HG02623 (cell line): Measurements from ENCODE around the gene FBXO33.

Experiments used
- ATAC-seq: cut with Tn5 transposase; IDR thresholded peaks from one replicate; pipeline ENCODE4 v1.9.1; 2021; ENCODE audit warnings: moderate library complexity; ENCODE audit not compliant: unreplicated experiment

FBXO33 gene, protein sequence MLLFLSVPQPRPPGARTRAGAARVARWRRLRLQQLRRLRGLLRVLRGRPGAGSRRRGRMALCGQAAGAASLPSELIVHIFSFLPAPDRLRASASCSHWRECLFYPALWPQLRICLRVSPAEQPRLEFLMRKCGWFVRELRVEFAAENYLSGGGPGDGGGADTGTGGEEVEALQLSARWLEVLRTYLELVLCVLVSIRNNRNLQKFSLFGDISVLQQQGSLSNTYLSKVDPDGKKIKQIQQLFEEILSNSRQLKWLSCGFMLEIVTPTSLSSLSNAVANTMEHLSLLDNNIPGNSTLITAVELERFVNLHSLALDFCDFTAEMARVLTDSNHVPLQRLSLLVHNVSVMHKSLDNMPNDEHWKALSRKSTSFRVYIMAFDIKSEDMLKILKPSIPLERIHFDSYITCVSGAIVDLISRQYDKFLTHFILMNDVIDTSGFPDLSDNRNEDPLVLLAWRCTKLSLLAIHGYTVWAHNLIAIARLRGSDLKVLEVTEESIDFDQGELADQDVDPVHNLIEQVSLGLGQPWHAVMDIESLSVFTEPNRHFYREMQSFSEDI

DNA sequence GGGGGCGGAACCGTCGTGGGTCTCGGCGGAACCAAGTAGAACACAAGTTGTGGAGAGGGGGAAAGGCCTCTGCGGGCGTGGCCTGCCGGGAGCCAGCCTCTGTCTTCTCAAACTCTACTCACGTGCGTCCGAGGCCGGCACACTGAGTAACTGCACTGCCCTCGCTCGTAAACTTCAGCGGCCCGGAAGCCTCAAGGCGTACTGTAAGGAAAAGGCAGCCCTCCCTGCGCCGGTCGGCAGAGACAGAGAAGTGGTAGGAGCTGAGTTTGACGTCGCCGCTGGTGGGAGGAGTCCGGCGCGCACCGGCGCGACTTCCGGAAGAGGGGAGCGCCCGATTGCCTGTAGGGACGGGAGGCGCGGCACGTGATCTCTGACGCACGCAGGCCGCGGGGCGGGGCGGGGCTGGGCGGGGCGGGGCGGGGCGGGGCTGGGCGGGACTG is at the start of gene FBXO33:
Gene FBXO33, minus strand, starts transcription at position 255 of the 440 bp plus-strand sequence. CDS start 271 bp downstream, outside the sequence.
- peak; percentile 77 for ATAC-seq

DNA sequence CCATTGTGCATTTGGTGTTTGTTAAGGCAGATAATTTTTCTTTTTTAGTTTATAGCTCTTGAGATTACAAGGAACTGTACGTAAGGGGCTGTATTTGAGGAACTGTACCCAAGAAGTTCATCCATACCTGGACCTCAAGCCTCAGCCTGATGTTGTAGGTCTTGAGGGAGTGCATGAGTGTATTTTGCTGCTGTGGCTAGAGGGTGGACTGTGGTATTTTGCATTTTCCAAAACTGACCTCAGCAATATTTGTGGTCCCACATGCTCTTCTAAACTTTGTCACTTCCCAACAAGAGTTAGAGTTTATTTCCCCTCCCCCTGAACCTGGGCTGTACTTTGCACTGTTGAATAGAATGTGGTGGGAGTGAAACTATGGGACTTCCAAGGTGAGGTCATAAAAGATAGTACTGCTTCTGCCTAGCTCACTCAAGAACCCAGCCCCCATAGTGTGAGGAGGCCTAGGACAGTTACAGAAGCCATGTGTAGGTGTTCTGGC is 42.2 kb upstream of the FBXO33 start:
- ATAC-seq = peak; percentile 98

DNA sequence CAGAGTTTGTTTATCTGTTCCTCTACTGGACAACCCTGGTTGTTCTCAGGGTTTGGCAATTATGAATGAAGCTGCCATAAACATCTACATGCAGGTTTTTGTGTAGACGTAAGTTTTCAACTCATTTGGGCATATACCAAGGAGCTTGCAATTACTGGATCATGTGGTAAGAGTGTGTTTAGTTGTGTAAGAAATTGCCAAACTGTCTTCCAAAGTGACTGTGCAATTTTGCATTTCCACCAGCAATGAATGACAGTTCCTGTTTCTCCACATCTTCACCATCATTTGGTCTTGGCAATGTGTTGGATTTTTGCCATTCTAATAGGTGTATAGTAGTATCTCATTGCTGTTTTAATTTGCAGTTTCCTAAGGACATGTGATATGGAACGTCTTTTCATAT is 39.8 kb upstream of the FBXO33 start:
- ATAC-seq = no peak

DNA sequence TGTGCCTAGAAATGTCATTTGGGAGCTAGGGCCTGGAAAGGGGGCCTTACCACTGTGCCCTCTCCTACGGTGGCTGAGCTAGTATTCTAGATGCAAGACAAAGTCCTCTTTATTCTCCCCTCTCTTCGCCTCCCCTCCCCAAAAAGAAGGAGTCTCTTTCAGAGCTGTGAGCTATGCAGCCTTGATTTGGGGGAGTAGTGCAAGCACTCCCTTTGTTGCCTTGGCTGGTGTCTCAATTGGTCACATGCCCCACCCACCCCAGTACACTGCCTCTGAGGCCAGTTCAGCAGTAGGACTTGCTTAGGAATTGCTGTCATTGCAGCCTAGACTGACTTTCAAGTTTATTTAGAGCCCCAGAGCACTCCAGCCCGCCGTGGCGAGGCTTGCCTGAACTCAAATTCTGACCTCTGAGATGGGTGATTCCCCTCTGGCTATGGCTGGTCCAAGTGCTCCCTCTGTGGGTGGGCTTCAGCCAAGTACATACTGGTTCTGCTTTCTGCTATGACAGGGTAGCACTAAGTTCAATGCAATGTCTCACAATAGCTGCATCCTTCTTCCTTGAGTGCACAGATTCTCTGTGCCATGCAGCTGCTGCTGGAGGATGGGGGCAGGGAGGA is 37.0 kb upstream of the FBXO33 start:
- ATAC-seq = peak; percentile 95

DNA sequence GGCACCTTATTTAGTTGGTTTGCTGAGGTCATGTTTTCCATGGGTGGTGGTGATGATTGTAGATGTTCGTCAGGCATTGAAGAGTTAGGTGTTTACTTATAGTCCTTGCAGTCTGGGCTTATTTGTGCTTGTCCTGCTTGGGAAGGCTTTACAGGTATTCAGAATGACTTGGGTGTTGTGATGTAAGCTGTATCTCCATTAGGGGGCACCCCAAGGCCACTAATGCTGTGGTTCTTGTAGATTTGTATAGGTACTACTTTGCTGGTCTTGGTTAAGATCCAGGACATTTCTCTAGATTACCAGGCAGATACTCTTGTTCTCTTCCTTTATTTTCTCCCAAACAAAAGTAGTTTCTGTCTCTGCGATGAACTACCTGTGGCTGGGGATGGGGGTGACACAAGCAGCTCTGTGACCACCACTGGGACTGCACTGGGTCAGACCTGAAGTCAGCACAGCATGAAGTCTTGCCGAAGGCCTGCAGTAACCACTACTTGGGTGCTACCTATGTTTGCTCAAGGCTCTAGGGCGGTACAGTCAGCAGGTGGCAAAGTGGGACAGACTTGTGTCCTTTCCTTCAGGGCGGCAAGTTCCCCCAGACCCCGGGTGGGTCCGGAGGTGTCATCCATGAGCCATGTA is 35.8 kb upstream of the FBXO33 start:
- ATAC-seq = peak; percentile 67

DNA sequence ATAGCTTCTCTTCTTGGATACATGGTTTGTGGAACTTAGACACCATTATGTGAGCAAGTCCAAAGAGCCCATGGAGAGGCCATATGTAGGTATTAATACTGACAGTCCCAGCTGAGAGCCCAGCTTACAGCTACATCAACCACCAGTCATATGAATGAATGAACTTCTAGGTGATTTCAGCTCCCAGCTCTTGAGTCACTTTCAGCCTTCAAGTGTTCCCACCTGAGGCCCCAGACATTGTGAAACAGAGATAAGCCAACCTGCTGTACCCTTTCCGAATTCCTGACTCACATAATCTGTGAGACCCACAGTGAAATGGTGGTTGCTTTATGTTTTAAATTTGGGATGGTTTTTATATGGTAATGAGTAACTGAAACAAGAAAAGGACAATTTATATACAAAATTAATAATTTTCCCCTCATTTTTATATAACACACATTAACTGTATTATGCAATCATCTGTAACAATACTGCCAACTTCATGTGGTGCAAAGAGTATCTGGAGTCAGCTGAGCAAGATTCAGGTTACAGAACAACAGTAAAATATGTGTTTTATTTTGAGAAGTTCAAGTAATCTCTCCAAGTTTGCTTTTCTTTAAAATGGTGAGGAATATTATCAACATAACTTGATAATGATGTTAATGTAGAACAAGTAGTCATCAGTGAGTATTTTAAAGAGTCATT is 27.7 kb upstream of the FBXO33 start:
- no peak for ATAC-seq

DNA sequence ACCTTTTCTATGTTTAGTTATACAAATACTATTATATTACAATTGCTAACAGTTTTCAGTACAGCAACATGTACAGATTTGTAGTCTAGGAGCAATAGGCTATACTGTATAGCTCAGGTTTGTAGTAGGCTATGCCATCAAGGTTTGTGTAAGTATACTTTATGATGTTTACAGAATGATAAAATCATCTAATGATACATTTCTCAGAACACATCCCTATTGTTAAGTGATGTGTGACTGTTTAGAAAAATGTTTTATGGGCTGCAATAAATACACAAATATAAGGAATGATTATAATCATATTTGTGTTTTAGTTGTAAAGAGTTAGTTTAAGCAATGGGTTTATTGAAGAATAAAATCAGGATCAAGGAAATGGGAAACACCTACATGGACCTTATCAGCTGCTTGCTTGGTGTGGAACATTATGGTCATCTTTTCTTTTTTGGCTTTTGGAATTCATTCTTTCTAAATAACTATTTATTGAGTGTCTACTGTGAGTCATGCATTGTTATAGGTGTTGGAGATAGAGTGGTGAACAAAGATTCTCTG is 24.5 kb upstream of the FBXO33 start:
- no peak for ATAC-seq

DNA sequence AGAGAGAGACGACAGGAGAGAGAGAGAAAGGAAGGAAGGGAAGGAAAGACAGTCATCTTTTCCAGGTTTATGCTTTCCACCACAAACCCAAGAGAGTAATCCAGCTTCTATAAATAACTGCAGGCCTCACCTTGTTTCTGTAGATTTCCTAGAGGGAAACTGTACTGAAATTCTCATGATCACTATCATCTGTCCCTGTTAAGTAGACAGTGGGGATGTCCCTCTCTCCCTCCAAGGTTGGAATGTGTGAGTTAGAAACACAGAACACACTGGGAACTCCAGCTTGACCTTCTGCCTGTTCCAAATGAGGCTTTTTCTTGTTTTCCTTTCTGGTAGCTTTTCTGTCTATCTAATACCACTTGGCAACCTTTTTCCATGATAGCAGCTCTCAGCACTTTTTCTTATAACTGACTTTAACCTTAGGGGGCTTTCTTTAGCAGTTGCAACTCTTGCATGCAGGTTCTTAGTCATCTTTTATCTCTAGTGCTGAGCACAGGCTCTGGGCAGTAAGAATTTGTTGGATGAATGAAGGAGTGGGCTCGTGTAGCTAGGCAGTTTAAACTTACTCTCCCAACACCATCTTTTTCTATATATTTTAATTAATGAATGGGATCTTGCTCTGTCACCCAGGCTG is 22.8 kb upstream of the FBXO33 start:
- no peak for ATAC-seq

DNA sequence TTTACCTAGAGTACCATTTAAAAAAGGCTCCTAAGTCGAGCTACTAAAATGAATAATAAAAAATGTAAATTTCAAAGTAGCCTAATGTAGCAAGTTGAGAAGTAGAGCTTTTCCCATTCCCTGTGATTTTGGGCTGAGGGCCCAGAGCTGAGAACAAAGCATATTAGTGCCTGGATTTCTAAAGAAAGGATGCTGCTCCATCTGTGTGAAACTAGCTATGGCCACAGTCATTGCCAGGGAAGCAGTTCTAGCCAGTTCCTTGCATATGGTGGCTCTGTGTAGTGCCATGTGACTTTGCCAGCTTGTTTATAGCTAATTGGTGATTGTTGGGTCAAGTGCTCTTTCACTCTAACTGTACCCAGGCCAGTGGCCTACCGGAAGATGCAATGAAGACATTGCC is 20.4 kb upstream of the FBXO33 start:
- ATAC-seq = no peak

DNA sequence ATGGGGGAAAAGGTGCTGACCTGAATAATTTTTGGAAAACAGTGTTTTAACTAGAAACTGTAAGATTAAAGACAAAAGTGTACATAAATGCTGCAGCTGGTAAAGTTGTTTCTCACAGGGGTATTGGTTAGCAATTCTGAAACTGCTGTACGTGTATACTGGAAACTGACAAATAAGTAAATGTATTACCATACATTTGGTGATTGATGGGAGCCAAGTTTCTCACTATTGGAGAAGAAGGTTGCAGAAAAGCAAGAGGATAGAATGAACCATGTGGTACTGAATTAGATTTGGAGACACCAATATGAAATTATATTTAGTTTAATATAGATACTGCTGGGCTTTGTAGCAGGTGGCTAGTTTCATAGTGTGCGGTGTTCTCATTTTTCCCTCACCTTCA is 19.6 kb upstream of the FBXO33 start:
- peak; percentile 59 for ATAC-seq

DNA sequence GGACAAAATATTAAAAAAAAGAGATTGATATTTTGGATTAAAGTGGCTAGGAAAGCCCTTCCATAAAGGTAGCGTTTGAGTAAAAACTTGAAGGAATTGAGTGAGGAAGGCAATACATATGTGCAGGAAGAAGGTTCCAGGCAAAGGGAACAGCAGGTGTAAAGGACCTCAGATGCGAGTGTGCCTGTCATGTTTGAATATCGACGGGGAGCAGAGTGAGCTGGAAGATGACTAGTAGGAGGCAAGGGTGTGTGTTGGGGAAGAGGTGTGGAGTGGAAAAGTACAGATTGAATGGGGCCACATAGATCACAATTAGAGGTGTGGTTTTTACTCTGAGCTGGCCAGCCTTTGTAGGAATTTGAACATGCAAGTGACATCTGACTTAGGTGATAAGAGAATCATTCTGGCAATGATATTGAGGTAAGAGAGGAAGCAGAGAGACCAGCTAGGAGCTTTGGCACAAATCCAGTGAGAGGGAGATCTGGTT is 15.0 kb upstream of the FBXO33 start:
- ATAC-seq = no peak

DNA sequence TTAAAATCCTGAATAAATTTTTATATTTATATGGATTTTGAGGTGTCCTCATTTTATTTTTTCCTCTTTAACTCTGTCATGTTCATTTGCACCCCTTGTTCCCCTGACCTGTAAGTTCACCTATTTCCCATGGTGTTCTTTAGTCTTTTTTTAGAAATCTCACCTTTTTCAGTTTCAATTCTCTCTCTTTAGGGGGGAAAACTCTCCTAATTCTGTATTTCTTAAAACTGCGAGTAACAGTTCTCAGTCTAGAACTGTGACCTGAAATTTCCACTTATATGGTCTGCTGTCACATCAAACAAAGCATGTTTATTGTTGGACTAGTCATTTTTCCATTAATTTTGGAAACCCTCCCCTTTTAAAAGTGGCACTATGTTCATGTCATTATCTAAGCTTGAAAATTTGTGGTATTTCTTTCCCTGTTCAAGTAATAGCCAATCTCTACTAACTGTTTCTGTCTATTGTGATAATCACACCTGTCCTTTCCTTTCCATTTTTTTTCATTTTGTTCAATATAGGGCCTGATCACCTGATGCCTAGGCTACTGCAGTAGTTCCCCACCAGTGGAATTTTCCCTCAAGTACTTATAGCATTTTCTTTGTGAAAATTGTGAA is 14.0 kb upstream of the FBXO33 start:
- ATAC-seq = peak; percentile 50

DNA sequence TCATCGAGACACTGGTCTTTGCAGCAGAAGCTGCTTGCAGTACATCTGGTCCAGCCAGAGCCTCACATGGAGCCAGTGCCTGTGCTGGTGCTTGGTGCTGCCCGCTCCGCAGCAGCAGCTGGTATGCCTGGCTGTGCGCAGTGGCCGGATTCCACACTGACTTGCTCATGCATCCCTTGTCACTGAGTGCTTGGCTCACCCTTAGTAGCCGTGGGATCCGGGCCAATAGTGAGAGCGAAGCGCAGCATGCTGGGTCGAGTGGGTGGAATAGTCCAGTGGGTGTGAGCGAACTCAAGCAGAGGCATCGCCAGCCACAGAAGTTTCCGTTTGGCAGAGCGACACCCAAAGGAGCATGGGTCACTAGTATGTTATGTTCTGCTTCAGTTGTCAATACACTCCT is 10.1 kb upstream of the FBXO33 start:
- ATAC-seq = no peak

DNA sequence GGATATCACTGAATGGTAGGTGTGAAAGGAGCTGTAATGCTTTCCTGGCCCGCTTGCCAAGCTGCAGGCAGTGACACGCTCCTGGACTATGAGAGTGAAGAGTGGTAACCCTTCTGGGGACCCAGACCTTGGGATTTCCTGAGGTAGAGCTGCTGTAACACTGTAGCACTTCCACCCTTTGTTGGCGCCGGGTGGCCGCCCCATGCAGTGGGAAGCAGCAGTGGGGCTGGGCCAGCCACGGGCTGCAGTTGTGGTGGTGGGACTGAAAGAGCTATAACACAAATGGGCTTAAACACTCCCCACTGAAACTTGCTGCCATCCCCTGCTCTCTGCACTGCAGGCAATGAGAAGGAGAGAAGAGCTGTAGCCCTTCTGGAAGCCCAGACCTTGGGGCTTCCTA is 9.6 kb upstream of the FBXO33 start:
- ATAC-seq = no peak

DNA sequence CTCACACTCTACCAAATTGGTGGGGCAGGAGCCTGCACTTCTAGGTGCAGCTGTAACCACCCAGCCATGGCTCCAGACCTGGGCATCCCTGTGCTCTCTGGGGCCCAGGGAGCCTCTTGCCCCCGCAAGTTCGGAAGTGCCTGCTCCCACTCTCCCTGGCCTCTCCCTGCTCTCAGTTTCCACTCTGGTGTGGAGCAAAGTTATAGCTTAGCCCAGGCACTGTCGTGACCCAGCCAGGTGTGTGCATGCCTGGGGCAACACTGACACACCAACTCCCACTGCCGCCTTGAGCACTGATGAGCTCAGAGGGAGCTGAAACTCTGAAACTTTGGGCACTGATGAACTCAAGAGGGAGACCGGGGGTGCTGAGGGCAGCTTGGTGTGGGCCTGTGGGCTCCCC is 8.7 kb upstream of the FBXO33 start:
- ATAC-seq = no peak

DNA sequence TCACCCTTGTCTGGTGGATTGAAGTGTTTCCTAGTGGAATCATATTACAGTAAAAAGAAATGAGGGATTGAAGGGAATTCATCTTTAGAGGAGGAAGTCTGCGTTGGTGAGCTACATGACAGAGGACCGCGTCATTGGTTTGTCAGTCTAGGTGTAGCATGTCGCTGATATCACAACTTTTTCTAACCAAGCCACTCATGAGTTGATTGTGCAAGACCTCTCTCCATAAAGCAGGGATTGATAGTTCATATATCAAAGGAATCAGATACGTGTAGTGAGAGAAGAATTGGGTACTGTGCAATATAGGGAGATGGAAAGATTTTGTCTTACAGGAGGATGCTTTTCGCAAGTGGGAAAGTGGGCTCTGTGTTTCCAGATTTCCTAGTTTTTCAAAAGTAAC is 3.0 kb upstream of the FBXO33 start:
- no peak for ATAC-seq

DNA sequence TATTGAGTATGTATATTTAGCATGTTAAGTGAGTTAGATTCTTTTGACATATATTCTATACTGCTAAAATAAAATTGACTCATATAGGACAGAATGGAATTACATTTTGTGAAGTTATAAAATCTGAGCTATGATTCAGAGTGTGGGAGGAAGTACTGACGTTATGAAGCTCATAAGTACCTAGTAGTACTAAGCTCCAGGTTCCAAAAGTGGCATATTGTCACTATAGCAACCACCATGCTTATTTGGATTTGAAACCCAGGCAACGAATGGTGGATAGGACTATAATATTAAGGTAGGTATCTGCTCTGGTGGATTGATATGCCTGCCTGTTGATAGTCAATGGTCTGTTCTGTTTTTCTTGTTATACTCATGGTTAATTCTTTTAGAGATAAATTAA is 2.2 kb upstream of the FBXO33 start:
- no peak for ATAC-seq

DNA sequence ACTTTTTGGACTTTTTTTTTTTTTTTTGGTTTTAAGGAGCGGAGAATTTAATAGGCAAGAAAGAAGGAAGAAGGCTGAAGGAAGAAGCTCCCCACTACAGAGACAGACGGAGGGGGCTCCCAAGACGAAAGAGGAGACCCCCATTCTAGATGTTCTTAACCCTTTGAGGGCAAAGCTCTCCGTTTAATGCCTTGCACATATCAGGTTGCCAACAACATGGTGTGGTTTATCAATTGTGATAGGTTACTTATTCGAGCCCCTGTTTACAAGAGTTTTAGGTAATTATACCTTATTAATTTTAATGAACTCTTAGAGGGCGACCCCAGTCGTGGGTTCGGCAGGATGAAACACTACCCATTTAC is 1.2 kb upstream of the FBXO33 start:
- no peak for ATAC-seq

DNA sequence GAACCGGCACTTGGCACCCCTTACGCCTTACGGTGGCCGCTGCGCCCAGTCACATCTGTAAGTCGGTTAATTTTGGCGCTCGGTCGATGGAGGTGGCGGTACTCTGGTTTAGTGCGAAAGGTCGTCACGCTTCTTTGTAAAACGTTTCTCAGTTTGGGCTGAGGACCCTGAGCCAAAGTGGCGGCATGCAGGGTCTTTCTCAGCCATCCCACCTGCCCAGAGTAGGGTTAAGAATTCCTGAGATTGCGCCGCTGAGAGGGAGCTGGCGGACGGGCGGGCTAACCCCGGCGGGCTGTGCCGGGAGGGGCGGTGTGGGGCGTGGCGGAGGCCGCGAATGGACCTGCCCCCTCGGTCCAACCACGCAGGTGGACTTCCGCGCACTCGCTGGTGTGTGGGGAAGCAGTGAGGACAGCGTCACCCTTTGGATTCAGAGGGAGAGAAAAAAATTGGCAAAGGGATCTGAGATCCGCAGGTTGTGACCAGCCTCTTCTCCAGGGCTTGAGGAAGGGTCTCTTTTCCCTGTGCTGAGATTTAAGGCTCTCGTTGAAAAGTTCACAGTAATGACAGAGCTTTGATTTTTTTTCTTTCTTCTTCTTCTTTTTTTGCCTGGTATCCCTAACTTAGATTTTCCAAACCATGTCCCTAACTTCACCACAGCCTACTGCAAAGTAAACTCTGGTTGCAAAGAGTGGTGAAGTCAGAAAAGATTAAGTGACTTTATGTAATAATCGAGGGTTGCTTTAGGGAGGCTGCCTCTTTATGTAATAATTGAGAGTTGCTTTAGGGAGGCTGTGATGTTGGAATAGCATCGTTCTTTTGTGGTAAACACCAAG is 602 bp upstream of the FBXO33 start:
- ATAC-seq = peak; percentile 68
